Measurements from ENCODE around the gene CRIM1. TPM values are rescaled to one million over a fixed set of nuclear protein-coding genes. Genes with fewer than 3 reads are reported as not detected.

Gene CRIM1
- total RNA-seq, 1 donor from 2014 or later: 60.4 TPM

DNA sequence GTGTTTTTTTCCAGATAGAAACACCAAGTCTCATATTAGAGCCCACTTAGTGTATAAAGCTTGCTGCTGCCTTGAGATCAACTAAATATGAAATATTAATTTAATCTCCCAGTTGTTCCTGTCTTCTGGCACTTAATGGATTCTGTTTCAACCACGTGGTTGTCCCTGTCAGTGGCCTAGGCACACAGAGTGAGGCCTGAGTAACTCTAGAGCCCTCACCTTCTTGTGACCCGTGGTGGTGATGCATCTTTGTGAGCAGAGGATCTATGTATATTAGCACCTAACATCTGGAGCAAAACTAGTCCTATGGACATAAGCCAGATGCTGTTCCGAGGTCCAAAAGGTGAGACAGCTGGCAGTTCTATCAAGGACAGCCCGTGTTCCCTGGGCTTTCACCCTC is 167.6 kb downstream of the CRIM1 start:
- TF ChIP-seq, protein P1, sequence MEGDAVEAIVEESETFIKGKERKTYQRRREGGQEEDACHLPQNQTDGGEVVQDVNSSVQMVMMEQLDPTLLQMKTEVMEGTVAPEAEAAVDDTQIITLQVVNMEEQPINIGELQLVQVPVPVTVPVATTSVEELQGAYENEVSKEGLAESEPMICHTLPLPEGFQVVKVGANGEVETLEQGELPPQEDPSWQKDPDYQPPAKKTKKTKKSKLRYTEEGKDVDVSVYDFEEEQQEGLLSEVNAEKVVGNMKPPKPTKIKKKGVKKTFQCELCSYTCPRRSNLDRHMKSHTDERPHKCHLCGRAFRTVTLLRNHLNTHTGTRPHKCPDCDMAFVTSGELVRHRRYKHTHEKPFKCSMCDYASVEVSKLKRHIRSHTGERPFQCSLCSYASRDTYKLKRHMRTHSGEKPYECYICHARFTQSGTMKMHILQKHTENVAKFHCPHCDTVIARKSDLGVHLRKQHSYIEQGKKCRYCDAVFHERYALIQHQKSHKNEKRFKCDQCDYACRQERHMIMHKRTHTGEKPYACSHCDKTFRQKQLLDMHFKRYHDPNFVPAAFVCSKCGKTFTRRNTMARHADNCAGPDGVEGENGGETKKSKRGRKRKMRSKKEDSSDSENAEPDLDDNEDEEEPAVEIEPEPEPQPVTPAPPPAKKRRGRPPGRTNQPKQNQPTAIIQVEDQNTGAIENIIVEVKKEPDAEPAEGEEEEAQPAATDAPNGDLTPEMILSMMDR (IDR thresholded peaks at IDR 0.05): no peak
- TF ChIP-seq POLR2A (IDR thresholded peaks at IDR 0.05) (no peak), POLR2AphosphoS5 (IDR thresholded peaks at IDR 0.05; ENCODE audit: insufficient read depth in 1 of 2, low read depth in 1 of 2) (no peak)
- Histone ChIP-seq H3K9me3 (no peaks in the 10 kb centered on the region), H3K27ac (no peak overlapping the region), H3K27me3 (no peaks in the 10 kb centered on the region), H3K36me3 (peaks cover 3 to 48% of the 10 kb centered on the region in 2 donors), H3K4me3 (no peak overlapping the region), H3K4me1 (no peaks in the 10 kb centered on the region)
- intact Hi-C loops (cut with DNase I): no loop called here
- DNase-seq (ENCODE audit: extremely low spot score in 2 of 2): no peak

DNA sequence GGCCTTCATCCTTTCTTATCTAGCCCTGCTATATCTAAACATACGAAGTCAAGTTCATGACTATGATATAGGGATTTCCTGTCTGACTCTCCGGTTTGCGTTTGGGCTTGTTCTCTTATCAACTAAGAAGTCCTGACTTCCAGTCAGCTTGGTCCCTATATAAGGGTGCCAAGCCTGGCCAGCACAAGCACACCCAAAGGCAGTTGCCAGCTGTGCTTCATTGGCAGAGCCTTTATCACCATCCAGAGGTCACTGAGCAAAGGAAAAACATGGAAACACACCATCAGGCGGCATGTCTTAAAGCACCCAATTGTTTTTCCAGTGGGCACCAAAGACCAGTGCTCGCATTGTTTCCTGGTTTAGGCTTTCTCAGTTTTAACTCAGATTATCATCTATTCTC is 169.7 kb downstream of the CRIM1 start:
- TF ChIP-seq POLR2AphosphoS5 (IDR thresholded peaks at IDR 0.05; ENCODE audit: insufficient read depth in 1 of 2, low read depth in 1 of 2): no peak
- TF ChIP-seq, protein P1 (IDR thresholded peaks at IDR 0.05): no peak
- no peak for TF ChIP-seq POLR2A (IDR thresholded peaks at IDR 0.05)
- intact Hi-C loops (cut with DNase I): no loop called here

DNA sequence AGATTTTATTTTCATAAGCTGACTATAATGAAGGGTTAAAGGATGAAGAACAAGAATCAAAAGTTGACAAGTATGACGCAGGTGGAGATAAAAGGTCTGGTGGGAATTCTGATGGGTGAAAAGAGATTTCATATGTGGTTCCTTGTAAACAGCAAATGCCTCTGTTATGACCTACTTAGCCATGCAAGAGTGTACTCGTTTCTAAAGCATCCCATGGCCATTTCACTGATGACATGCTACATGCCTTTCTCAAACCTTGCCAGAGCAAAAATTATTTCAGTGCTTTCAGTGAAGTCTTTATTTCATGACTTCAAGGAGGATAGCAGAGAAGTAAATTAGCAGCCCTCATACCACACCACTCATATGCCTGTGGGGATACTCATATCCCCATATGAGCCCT is 170.6 kb downstream of the CRIM1 start:
- Histone ChIP-seq H3K27me3 (no peaks in the 10 kb centered on the region), H3K27ac (no peak overlapping the region), H3K4me3 (no peak overlapping the region), H3K9me3 (no peaks in the 10 kb centered on the region), H3K36me3 (peaks cover 3 to 24% of the 10 kb centered on the region in 2 donors), H3K4me1 (peaks cover 7% of the 10 kb centered on the region)
- intact Hi-C loops (cut with DNase I): no loop called here
- TF ChIP-seq POLR2A (IDR thresholded peaks at IDR 0.05): no peak
- TF ChIP-seq POLR2AphosphoS5 (IDR thresholded peaks at IDR 0.05; ENCODE audit: insufficient read depth in 1 of 2, low read depth in 1 of 2): no peak
- TF ChIP-seq, protein P1 (IDR thresholded peaks at IDR 0.05): no peak
- DNase-seq (ENCODE audit: extremely low spot score in 2 of 2): no peak

More for the DNA sequence above, 169.7 kb downstream of the CRIM1 start:
- H3K36me3 ChIP-seq: peaks cover 3 to 29% of the 10 kb centered on the region in 2 donors
- peaks cover 7% of the 10 kb centered on the region for H3K4me1 ChIP-seq
- H3K9me3 ChIP-seq: no peaks in the 10 kb centered on the region
- no peak for DNase-seq (ENCODE audit: extremely low spot score in 2 of 2)
- no peak overlapping the region for H3K27ac ChIP-seq
- no peaks in the 10 kb centered on the region for H3K27me3 ChIP-seq
- no peak overlapping the region for H3K4me3 ChIP-seq

DNA sequence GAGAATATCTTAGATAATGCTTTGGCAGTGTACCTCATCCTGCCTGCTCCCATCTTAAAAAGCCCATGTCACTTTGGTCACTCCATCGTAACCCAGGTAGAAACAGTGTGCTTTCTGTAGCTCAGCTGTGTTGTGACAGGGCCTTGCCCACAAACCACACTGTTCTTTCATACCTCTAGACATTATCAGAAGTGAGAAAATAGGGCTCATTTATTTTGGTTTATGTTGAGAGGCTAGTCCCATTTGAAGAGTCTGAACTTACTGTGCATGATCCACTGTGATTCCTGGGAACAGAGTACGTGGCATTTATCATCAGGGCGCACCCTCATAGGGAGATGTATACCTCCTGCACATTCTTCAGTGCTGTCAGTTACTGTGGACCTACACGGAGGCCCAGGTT is 172.7 kb downstream of the CRIM1 start:
- no peak for DNase-seq (ENCODE audit: extremely low spot score in 2 of 2)
- no peaks in the 10 kb centered on the region for H3K9me3 ChIP-seq
- TF ChIP-seq POLR2AphosphoS5 (IDR thresholded peaks at IDR 0.05; ENCODE audit: insufficient read depth in 1 of 2, low read depth in 1 of 2) (no peak), POLR2A (IDR thresholded peaks at IDR 0.05) (no peak)
- TF ChIP-seq, protein P1 (IDR thresholded peaks at IDR 0.05): no peak
- H3K27ac ChIP-seq: no peak overlapping the region
- no peak overlapping the region for H3K4me3 ChIP-seq
- intact Hi-C loops (cut with DNase I): no loop called here
- peaks cover 7% of the 10 kb centered on the region for H3K4me1 ChIP-seq
- H3K36me3 ChIP-seq: peaks cover 0 to 4% of the 10 kb centered on the region in 2 donors
- no peaks in the 10 kb centered on the region for H3K27me3 ChIP-seq

DNA sequence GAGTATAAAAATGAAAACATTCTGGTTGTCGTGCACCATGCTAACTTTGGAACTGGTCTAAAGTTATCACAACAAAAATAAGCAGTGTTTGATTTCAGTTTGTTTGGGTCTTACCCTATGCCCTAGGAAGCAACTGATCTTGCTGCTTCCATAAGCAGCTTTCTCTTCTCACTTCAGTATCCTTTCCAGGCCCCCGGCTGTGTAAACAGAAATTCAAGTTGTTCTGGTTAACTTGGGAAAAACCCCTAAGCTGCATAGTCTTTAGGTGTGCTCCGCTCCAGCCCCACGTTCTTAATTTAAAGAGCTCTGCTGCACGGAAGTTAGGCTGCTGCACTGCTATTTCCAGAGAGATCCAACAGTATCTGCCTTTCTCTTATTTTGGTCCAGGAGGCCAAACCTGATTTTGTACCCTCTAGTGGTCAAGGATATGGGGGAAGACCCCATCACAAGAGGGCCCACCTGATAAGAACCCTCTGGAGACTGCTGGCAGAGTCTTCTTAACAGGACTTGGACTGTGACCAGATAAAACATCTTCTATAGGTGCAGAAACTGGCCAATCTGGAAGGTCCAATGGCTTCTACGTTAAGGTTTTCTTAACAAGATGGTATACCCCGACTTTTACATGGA is 173.3 kb downstream of the CRIM1 start:
- no peak for DNase-seq (ENCODE audit: extremely low spot score in 2 of 2)
- Histone ChIP-seq H3K36me3 (no peaks in the 10 kb centered on the region), H3K9me3 (no peaks in the 10 kb centered on the region), H3K4me1 (peaks cover 7% of the 10 kb centered on the region), H3K27me3 (no peaks in the 10 kb centered on the region), H3K4me3 (no peak overlapping the region), H3K27ac (no peak overlapping the region)
- intact Hi-C loops (cut with DNase I): no loop called here
- TF ChIP-seq, protein P1 (IDR thresholded peaks at IDR 0.05): no peak
- TF ChIP-seq POLR2A (IDR thresholded peaks at IDR 0.05) (no peak), POLR2AphosphoS5 (IDR thresholded peaks at IDR 0.05; ENCODE audit: insufficient read depth in 1 of 2, low read depth in 1 of 2) (no peak)

Measured in vagina (tissue), 2 donors.